NK-92 treated with Interleukin-12 subunit alpha and Interleukin-12 subunit beta, amount 100 ng/mL, for 24 hours (cell line): ENCODE measurements around the gene MTFR2.

ENCODE experiments used
- DNase-seq: peaks from one replicate; lab custom pipeline; 2025; lab: John Stamatoyannopoulos, UW

MTFR2 gene

GRCh38 chr6:136184738-136185137 lies 65.4 kb downstream of the MTFR2 start:
- no peak for DNase-seq

- DNase-seq, result no peak
Observed at GRCh38 chr6:136181861-136182260, 68.2 kb downstream of the MTFR2 start.

GRCh38 chr6:136181512-136181833 lies 68.6 kb downstream of the MTFR2 start:
- DNase-seq, result no peak
